ENCODE data around the gene MYOM1.

DNA sequence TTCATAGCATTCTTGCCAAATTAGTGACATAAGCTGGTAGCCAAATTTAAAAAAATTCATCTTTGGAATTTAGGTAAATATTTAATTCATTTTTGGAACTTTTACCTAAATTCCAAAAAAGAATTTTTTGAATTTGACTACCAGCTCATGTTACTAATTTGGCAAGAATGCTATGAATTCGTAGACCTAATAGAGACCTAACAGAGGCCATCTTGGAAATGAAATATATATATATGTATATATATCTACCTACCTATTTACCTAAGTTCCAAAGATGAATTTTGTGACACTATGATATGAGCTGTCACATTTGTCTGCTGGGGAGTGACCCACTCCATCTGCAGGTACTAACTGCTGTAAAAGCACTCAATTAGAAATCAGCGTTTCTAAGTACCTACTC lies 65.6 kb downstream of the MYOM1 start:
- no peak for TF ChIP-seq EZH2 (IDR thresholded peaks at IDR 0.05; ENCODE audit: low read length, unreplicated experiment)
- TF ChIP-seq, protein P1, sequence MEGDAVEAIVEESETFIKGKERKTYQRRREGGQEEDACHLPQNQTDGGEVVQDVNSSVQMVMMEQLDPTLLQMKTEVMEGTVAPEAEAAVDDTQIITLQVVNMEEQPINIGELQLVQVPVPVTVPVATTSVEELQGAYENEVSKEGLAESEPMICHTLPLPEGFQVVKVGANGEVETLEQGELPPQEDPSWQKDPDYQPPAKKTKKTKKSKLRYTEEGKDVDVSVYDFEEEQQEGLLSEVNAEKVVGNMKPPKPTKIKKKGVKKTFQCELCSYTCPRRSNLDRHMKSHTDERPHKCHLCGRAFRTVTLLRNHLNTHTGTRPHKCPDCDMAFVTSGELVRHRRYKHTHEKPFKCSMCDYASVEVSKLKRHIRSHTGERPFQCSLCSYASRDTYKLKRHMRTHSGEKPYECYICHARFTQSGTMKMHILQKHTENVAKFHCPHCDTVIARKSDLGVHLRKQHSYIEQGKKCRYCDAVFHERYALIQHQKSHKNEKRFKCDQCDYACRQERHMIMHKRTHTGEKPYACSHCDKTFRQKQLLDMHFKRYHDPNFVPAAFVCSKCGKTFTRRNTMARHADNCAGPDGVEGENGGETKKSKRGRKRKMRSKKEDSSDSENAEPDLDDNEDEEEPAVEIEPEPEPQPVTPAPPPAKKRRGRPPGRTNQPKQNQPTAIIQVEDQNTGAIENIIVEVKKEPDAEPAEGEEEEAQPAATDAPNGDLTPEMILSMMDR (conservative IDR thresholded peaks at IDR 0.05; ENCODE audit: low read depth, low read length): no peak
